Dermis blood vessel endothelial cell (primary cell): ENCODE data around the gene MEIOC. TPM values are rescaled to one million over a fixed set of nuclear protein-coding genes. Genes with fewer than 3 reads are reported as not detected.

Source experiments
- DNase-seq: peaks from one replicate; pipeline ENCODE4 v3.0.0; 2010
- total RNA-seq: library from RNA; depleted of rRNA; stranded (reverse); fragments of >200 nt; gene quantifications from 2 replicates; pipeline ENCODE4 v1.2.3, GENCODE V29; 2014

Gene MEIOC
- total RNA-seq, 1 donor from 2014 or later = under 0.01 TPM

DNA sequence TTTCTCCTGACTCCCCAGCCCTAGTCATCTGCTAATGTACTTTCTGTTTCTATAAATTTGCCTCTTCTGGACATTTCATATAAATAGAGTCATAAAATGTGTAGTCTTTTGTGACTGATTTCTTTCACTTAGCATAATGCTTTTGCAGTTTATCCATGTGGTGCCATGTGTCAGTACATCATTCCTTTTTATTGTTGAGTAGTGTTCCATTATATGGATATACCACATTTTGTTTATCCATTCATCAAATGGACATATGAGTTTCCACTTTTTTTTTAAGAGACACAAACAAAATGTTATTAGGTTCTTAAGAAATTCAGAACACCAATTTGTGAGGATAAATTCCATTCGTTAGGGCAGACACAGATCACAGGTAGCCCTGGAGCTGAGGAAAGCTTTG is 63.2 kb downstream of the MEIOC start:
- no peak for DNase-seq

DNA sequence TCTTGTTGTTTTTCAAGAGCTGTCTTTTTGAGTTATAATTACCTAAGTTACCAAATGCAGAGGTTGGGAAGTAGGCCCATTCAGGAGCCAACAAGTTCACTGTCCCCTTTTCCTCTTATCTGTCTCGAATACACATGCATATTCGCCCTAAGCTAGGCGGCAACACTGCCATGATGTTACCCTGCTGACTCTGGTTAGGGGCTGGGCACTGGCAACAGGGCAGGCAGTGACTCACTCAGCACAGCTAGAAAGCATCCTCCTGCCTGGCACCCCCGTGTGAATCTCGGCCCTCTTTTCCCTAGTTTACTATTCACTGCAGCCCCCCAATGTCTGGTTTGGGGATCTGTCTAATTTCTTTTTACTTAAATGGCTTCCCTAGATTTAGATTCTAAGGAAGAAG is 66.0 kb downstream of the MEIOC start:
- no peak for DNase-seq

Other genes starting within 250 kb of the MEIOC start
- gene GPATCH8, start 153.1 kb upstream of the MEIOC start, total RNA-seq = 17.0 and 20.7 TPM in 2 replicates
- gene FZD2, start 99.0 kb upstream of the MEIOC start, total RNA-seq = 0.68 and 1.0 TPM in 2 replicates
- gene CCDC43, start 33.3 kb downstream of the MEIOC start, total RNA-seq = 40.2 and 45.5 TPM in 2 replicates
- gene DBF4B, start 52.2 kb downstream of the MEIOC start, total RNA-seq = 2.6 and 7.7 TPM in 2 replicates
- under 0.01 and 0.09 TPM in 2 replicates for gene ADAM11, start 102.5 kb downstream of the MEIOC start, total RNA-seq
- gene GJC1, start 173.8 kb downstream of the MEIOC start, total RNA-seq = 7.5 and 13.9 TPM in 2 replicates
- not detected in 2 replicates for gene HIGD1B, start 191.4 kb downstream of the MEIOC start, total RNA-seq
- gene EFTUD2, start 243.0 kb downstream of the MEIOC start, total RNA-seq = 154 and 298 TPM in 2 replicates